ENCODE results near the gene SHD. TPM values are rescaled to one million over a fixed set of nuclear protein-coding genes. Genes with fewer than 3 reads are reported as not detected.

SHD gene
- total and polyA plus RNA-seq, 2 of the 4 experiments (the other 2 are of a cell fraction): not detected

GRCh38 chr19:4279530-4280422 lies 710 bp downstream of the SHD start:
- no peak overlapping the region for H2AK9ac ChIP-seq (replicated peaks; ENCODE audit: low read depth, low read length, poor library complexity)
- ATAC-seq (ENCODE audit: low read depth): no peak
- H3K4me1 ChIP-seq (ENCODE audit: control insufficient read depth, insufficient read depth, low read length): no peaks in the 10 kb centered on the region
- no peaks in the 10 kb centered on the region for H3K36me3 ChIP-seq (ENCODE audit: control insufficient read depth, insufficient read depth, low read length)
- no peak overlapping the region for H3K14ac ChIP-seq (replicated peaks; ENCODE audit: low read depth, low read length)
- peaks cover 2% of the 10 kb centered on the region; the same call in 1 of the 2 replicates for H3K9me3 ChIP-seq (ENCODE audit: control insufficient read depth, insufficient read depth, low read length)
- H2BK20ac ChIP-seq (ENCODE audit: low read depth, low read length): no peak overlapping the region
- DNase-seq: no peak
- in situ Hi-C loops (cut with MboI; ENCODE audit: low sequenced_read_pairs) (no loop called here), intact Hi-C loops (cut with micrococcal nuclease) (no loop called here), dilution Hi-C loops (cut with HindIII; ENCODE audit: low sequenced_read_pairs, unreplicated experiment) (no loop called here)
- H2AFZ ChIP-seq (replicated peaks; ENCODE audit: low read length, poor library complexity): no peak overlapping the region
- H3K27ac ChIP-seq (ENCODE audit: insufficient read depth, low read length): no peak overlapping the region
- H4K20me1 ChIP-seq (ENCODE audit: insufficient read depth, low read length): no peaks in the 10 kb centered on the region
- no peak overlapping the region for H3K56ac ChIP-seq (ENCODE audit: extremely low read depth, insufficient read depth, low read length)
- no peak overlapping the region for H3K4me3 ChIP-seq (ENCODE audit: insufficient read depth, low read depth, low read length)
- WGBS, 2 experiments (ENCODE audit: extremely low coverage in 2 of 2, insufficient read length in 1 of 2): 0% methylated on average over 7 of the region's 71 CpGs; no CpG with 5 or more reads in 1 of the 2 experiments
- ChIA-PET POLR2A (ENCODE audit: unreplicated experiment) (no interaction called here), CTCF (no interaction called here)
- H4K5ac ChIP-seq (ENCODE audit: low read depth, low read length): no peak overlapping the region
- no peak overlapping the region for H3K4me2 ChIP-seq (ENCODE audit: low read depth, low read length)
- BruUV-seq (replicated peaks): no TSS peak
- H3K9me1 ChIP-seq (ENCODE audit: insufficient read depth, low read length): no peaks in the 10 kb centered on the region
- no peak overlapping the region for H3K9ac ChIP-seq (ENCODE audit: low read depth, low read length)
- H3K27me3 ChIP-seq (ENCODE audit: control insufficient read depth, insufficient read depth, low read length): peaks cover 52% of the 10 kb centered on the region
- H4K91ac ChIP-seq (ENCODE audit: insufficient read depth, low read depth, low read length): no peak overlapping the region
- no peak overlapping the region for H3K23ac ChIP-seq (ENCODE audit: low read depth, low read length)
- H3K79me1 ChIP-seq (ENCODE audit: low read depth in 1 of 2, low read length in 2 of 2): no peaks in the 10 kb centered on the region
- H2BK15ac ChIP-seq (ENCODE audit: low read depth, low read length): no peak overlapping the region
- H2AK5ac ChIP-seq (ENCODE audit: low read depth, low read length): no peak overlapping the region
- H2BK120ac ChIP-seq (ENCODE audit: low read depth, low read length): no peak overlapping the region
- no peak overlapping the region for H3K18ac ChIP-seq (ENCODE audit: low read depth, low read length)
- H3K4ac ChIP-seq (ENCODE audit: low read depth, low read length): no peak overlapping the region
- H4K8ac ChIP-seq (ENCODE audit: low read depth in 2 of 2, low read length in 2 of 2): no peak overlapping the region
- TF ChIP-seq NFE2L2 (IDR thresholded peaks at IDR 0.05; ENCODE audit: low read depth, low read length) (no peak), CEBPB (IDR thresholded peaks at IDR 0.05; ENCODE audit: low read depth, low read length) (no peak), USF2 (IDR thresholded peaks at IDR 0.05; ENCODE audit: low read depth, low read length) (no peak), SMC3 (IDR thresholded peaks at IDR 0.05; ENCODE audit: low read depth, low read length) (no peak), MAZ (IDR thresholded peaks at IDR 0.05; ENCODE audit: borderline replicate concordance, low read depth, low read length) (no peak), MAFK (IDR thresholded peaks at IDR 0.05; ENCODE audit: low read depth, low read length) (no peak), ELK1 (IDR thresholded peaks at IDR 0.05; ENCODE audit: borderline replicate concordance, low read depth, low read length) (no peak), MXI1 (IDR thresholded peaks at IDR 0.05; ENCODE audit: borderline replicate concordance, low read depth, low read length) (no peak), BHLHE40 (IDR thresholded peaks at IDR 0.05; ENCODE audit: low read depth, low read length) (no peak), RCOR1 (IDR thresholded peaks at IDR 0.05; ENCODE audit: insufficient replicate concordance, low read length) (no peak), CTCF (conservative IDR thresholded peaks at IDR 0.05; ENCODE audit: low read depth, low read length) (no peak), FOS (IDR thresholded peaks at IDR 0.05; ENCODE audit: low read depth, low read length) (no peak), CHD1 (IDR thresholded peaks at IDR 0.05; ENCODE audit: low read depth, low read length) (no peak)
- no peak overlapping the region for H2BK5ac ChIP-seq (ENCODE audit: low read depth, low read length, poor library complexity, severe bottlenecking)
